ENCODE data around the gene ZFYVE26. TPM values are rescaled to one million over a fixed set of nuclear protein-coding genes. Genes with fewer than 3 reads are reported as not detected.

Gene ZFYVE26
- total RNA-seq, 4 donors from 2014 or later: 14.3 to 45.9 (median 28.2) TPM

DNA sequence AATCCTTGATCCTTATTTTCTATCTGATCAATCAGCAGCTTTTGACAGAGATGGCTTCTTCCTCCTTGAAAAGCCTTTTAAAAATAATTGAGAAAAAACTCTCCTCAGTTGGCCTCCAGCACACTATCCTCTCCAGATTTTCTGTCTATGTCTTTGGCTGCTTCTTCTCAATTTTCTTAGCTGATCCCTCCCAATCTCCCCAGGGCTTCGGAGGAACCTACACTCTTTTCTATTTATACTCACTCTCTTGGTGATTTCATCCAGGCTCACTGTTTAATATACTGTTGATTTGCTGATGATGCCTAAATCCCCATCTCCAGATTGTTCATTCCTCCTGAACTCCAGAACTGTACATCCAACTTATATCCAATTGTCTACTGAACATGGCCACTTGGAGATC lies 59.9 kb downstream of the ZFYVE26 start:
- Histone ChIP-seq H3K27ac (no peak overlapping the region), H3K4me1 (no peaks in the 10 kb centered on the region), H3K9me3 (no peaks in the 10 kb centered on the region), H3K27me3 (no peaks in the 10 kb centered on the region), H3K36me3 (no peaks in the 10 kb centered on the region), H3K4me3 (no peak overlapping the region)
- no peak for TF ChIP-seq POLR2A (IDR thresholded peaks at IDR 0.05)
- TF ChIP-seq, protein P1, sequence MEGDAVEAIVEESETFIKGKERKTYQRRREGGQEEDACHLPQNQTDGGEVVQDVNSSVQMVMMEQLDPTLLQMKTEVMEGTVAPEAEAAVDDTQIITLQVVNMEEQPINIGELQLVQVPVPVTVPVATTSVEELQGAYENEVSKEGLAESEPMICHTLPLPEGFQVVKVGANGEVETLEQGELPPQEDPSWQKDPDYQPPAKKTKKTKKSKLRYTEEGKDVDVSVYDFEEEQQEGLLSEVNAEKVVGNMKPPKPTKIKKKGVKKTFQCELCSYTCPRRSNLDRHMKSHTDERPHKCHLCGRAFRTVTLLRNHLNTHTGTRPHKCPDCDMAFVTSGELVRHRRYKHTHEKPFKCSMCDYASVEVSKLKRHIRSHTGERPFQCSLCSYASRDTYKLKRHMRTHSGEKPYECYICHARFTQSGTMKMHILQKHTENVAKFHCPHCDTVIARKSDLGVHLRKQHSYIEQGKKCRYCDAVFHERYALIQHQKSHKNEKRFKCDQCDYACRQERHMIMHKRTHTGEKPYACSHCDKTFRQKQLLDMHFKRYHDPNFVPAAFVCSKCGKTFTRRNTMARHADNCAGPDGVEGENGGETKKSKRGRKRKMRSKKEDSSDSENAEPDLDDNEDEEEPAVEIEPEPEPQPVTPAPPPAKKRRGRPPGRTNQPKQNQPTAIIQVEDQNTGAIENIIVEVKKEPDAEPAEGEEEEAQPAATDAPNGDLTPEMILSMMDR (IDR thresholded peaks at IDR 0.05): no peak
- intact Hi-C loops (cut with DNase I; ENCODE audit: low total_unique reads): no loop called here
- no peak for DNase-seq

DNA sequence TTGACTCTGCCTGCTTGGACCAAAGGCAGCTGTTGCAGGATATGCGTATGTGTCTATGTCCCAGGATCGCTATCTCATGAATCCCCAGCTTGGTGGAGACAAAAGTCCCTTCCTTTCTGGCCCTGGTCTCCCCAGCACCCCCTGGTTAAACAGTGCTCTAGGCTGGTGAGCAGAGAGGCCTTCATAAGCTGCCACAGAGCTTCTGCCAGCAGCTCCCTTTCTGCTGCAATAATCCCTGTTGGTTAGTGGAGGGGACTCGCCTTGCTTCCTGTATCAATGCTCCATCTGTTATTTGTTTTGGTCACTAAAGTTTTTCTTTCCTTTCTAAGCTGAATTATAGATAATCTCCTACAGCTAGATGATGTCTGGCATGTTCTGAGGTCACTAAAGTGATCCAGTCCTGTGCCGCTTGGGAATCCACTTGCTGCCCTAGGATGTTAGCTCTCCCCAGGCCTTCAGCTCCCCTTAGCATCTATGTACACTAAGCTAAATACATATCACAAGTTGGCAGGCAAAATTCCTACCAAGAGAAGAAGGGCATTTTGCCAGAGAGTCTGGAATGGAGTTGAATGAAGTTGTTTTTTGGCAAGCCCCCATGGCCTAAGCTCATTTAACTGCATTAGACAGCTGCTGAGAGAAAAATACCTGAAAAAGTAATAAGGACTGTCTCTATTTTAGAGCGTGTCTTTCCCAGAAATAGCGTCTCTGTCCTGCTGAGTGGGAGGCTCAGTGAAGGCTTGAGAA lies 66.9 kb downstream of the ZFYVE26 start:
- Histone ChIP-seq H3K36me3 (no peaks in the 10 kb centered on the region), H3K27ac (no peak overlapping the region), H3K27me3 (no peaks in the 10 kb centered on the region), H3K9me3 (no peaks in the 10 kb centered on the region), H3K4me3 (no peak overlapping the region), H3K4me1 (no peaks in the 10 kb centered on the region)
- intact Hi-C loops (cut with DNase I; ENCODE audit: low total_unique reads): no loop called here
- no peak for DNase-seq
- TF ChIP-seq POLR2A (IDR thresholded peaks at IDR 0.05): no peak
- TF ChIP-seq, protein P1 (IDR thresholded peaks at IDR 0.05): no peak

DNA sequence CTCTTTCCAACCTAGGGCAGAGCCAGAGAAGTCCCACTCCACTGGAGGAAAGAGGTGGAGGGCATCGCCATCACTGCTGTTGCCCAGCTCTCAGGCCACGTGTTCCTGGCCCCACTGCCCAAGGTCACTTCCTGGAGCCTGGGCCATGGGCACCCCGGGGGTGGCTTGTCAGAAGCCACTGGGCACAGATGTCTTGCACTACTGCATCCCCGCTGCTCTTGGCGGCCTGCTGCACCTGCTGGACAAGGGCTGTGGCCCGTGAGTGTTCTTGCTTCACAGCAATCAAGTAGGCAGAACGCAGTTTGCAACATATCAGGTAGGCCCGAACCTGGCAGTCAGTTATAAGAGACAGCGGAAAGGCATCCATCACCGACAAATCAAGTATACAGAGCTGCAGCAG lies 68.1 kb downstream of the ZFYVE26 start:
- Histone ChIP-seq H3K4me3 (no peak overlapping the region), H3K27me3 (no peaks in the 10 kb centered on the region), H3K27ac (no peak overlapping the region), H3K36me3 (no peaks in the 10 kb centered on the region), H3K9me3 (no peaks in the 10 kb centered on the region), H3K4me1 (no peaks in the 10 kb centered on the region)
- DNase-seq: no peak
- TF ChIP-seq, protein P1 (IDR thresholded peaks at IDR 0.05): no peak
- no peak for TF ChIP-seq POLR2A (IDR thresholded peaks at IDR 0.05)
- intact Hi-C loops (cut with DNase I; ENCODE audit: low total_unique reads): no loop called here

DNA sequence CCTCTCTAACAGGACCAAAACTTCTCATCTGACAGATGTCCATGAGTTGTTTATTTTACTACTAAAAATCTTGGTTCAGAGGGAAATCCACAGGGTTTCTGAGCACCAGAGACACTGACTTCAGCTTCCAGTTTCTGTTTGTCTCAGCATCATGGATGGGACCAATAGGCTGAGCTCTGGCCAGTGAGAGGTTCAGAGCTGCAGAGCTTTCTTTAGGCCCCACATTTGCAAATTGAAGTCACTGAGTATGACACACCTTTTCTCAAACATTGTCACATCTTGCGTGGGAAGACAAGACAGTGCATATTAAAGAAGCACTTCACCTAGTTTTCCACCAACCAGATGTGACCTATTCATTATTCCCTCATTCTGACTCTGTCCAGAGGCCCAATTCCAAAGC lies 69.5 kb downstream of the ZFYVE26 start:
- intact Hi-C loops (cut with DNase I; ENCODE audit: low total_unique reads): no loop called here
- Histone ChIP-seq H3K27me3 (no peaks in the 10 kb centered on the region), H3K36me3 (no peaks in the 10 kb centered on the region), H3K9me3 (no peaks in the 10 kb centered on the region), H3K27ac (no peak overlapping the region), H3K4me3 (no peak overlapping the region), H3K4me1 (no peaks in the 10 kb centered on the region)
- DNase-seq: no peak
- TF ChIP-seq, protein P1 (IDR thresholded peaks at IDR 0.05): no peak

DNA sequence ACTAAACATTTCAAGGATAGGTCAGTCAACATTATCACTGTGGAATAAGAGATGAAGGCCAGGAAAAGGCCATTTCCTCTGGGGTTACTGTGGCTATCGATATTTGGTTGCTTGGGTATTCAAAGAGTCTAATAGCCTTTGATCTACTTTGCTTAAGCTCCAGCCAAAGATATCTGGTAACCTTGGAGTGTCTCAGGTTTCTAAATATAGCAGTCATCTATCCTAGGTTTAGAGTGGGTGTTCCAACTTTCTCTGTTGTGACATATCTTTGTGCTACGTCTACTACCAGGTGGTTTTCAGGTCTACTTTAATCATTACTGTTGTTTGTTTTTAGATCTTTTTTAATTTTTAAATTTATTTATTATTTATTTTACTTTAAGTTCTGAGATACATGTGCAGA lies 72.3 kb downstream of the ZFYVE26 start:
- Histone ChIP-seq H3K4me1 (no peaks in the 10 kb centered on the region), H3K36me3 (no peaks in the 10 kb centered on the region), H3K4me3 (no peak overlapping the region), H3K9me3 (no peaks in the 10 kb centered on the region), H3K27ac (no peak overlapping the region), H3K27me3 (no peaks in the 10 kb centered on the region)
- intact Hi-C loops (cut with DNase I; ENCODE audit: low total_unique reads): no loop called here
- TF ChIP-seq, protein P1 (IDR thresholded peaks at IDR 0.05): no peak
- no peak for TF ChIP-seq POLR2A (IDR thresholded peaks at IDR 0.05)
- DNase-seq: no peak

Measured in uterus (tissue), 4 donors.